Measurements from ENCODE around the gene TRPM3.

Gene TRPM3
- total RNA-seq = 0 to 0.65 (median 0.10) reads per million in 18 experiments

DNA sequence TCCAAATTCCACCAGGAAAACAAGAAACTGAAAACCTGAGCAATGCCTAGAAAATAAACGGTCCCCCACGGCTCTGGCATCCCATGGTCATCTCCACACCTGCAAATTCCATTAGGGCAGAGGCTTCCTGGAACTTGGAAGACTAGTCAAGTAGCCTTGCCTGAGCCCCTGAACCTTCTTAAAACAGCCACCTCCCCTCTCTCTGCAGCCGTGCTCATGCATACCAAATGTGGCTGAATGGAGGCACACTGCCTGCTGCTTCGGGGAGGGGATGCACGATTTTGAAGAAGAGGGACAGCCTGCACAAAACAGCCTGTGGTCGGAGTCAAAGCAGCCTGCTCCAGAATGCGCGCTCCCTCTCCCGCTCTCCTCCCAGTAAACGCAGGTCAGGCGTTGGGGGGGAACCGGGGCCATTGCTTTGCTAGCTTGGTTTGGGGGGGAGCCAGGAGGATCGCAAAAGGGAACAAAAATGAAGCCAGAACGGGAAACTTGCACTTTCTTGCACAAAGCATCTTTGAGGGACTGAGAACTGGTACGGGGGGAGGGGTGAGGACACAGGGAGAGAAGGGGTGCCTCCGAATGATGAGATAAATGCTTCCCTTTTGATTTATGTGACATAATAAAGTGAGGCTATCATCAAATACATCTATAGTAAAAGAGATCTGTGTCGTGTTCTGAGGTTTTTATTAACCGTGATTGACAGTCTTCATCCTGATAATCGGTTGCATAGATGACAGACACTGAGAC lies at the start of gene TRPM3:
Gene TRPM3, minus strand, starts transcription at position 347 of the 747 bp plus-strand sequence. Its CDS starts 267 bp downstream, at position 80.
- no peak for DNase-seq

DNA sequence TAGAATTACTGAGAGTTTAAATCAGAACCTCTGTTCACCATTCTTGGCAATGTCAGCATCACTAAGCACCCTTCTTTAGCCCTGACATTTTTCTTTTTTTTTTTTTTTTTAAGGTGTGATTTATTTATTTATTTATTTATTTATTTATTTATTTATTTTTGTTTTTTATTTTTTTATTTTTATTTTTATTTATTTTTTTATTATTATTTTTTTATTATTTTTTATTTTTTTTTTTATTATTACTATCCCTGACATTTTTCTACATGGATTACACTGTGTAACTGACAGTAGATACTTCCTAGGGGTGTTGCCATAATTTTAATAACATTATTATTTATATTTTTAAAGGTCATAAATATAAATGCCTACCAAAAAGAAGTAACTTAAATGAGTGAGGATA lies 47.0 kb upstream of the TRPM3 start:
- DNase-seq = no peak

DNA sequence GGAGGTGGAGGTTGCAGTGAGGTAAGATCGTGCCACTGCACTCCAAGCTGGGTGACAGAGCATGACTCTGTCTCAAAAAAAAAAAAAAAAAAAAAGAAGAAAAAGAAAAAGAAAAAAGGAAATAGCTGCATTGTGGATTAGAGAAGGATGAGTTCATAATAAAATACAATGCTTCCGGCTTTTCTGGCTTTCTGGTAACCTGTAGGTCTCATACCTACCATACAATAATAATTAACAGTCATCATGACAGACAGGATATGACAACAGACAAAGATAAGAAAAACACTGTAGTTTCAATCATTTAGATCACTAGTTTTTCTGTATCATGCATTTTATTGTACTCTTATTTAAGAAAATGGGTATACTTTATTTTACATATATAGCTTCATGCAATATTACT lies 40.7 kb upstream of the TRPM3 start:
- no peak for DNase-seq

DNA sequence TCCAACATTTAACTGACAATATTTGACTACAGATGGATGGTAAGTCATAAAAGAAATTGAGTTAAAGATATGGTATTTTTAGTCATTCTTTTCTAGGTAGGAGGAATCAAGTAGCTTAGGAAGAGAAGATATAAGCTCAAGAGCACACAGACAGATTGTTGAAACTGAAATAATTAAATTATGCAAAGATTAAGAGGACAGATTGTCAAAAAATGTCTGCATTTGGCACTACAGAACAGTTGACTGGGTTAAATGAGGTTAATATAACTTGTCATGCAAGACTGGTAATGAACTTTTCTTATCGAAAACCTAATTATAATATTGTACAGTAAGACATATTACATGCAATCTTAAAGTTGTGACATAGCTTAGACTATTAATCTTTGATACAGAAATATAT lies 36.3 kb upstream of the TRPM3 start:
- no peak for DNase-seq

DNA sequence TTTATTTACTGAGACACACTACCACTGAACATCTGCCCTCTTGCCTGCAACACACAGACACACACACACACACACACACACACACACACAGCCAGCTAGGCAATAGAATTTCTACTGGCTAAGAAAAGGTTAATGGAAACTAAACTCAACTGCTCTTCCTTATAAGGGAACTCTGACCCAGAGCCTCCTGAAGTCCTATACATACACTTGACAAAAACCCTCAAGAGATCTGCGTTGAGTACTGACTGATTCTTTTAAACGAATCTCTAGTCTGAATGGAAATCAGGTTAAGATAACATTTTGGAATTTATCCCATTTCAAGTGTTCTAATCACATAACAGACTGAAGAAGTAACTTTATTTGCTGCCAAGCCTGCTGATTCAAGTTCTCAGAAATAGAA lies 25.9 kb upstream of the TRPM3 start:
- DNase-seq = no peak

DNA sequence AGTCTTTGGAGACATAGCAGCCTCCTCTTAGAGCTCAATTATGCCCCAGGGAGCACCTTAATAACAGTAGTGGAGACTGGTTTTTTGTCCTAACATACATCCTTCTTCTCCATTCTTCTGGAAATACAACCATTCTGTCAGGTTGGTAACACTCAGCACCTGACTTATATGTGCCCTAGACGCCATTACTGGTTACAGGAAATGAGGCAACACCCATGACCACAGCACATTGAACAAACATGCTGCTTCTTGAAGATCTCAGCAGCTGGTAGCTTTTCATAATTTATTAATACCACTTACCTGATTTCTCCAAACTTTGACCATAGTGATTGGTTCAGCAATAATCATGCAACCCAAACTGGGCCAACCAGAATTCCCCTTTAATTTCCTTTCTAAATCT lies 25.1 kb upstream of the TRPM3 start:
- DNase-seq = no peak

DNA sequence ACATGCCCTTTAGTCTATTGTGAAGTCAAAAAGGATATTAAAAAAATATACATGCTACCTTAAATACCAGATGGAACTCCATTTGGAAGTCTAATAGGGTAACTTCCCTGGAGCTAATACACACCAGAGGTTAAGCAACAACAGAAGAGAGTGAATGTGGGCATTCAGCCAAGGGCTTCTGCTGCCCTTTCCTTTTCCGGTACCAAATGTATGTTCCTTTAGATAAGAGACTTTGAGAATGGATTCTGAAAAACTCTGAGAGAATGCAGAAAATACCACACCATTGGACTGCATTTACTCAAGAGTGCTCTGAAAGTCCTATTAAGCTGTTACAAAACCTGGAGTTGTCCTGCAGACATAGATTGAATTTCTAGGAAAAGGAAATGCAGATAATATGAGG lies 23.8 kb upstream of the TRPM3 start:
- DNase-seq = no peak

DNA sequence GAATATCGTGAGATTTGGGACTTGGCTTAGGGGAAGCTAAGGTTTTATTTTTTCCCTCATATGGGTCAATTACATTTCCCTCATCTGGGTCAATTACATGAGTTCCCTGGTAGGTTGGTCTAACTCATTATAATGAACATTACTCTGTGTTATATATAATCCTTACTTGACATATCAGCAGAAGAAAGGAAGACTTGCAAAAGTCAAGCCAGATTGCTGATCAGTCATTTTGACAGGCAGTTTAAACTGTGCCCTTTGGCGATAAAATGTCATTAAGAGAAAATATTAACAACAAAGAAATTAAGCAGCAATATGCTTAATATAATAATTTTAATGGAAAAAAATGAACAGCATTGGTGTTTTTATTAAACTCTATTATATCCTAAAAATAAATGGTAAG lies 23.1 kb upstream of the TRPM3 start:
- DNase-seq = no peak

DNA sequence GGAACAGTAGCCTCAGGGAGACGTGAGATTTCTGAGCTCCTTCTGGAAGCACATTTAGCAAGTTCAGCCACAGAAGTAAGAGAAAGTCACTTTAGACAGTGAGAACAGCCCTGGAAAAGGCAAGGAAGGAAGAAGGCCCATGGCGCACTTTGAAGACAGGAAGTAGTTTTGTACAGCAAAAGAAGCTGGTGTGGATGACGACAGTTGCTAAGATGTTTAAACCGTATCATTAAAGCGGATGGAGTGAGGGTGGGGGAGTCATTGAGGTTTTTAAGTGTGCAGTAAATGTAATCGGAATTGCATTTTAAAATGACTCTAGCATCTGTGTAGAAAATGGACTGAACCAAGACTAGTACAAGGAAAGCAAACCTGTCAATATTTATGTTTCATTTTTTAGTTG lies 15.3 kb upstream of the TRPM3 start:
- DNase-seq = no peak

DNA sequence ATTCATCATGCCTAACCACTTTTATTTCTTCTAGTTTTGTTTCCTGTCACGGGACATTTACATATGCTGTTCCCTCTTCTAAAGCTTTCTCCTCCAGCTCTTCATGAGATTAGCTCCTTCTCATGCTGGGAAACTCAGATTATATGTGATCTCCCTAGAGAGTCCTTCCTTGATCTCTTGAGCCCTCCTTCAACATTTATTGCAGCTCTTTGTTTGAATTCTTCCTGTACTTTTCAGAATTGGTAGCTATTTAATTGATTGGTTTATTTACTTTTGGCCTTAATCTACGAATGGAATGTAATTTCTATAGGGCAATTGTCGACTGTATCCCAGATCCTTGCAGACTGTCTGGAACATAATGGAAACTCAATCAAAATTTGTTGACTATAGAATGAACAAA lies 9.7 kb upstream of the TRPM3 start:
- DNase-seq = no peak

DNA sequence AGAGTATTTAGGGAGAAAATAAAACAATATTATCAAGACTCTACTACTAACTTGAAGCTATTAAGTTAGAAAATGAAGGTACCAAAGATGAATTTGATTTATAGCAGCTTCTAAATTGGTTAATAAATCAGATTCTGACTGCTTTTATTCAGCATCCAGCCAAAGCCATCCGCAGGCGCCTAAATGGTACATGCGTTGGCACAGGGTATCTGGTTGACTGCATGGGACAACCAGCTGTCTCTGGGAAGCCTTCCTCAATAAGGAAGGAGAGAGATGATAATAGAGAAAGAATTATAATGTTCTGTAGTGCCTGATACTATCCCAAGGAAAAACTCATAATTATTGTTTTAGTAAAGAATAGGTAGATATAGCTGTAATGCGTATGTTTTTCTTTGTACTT lies 9.1 kb upstream of the TRPM3 start:
- no peak for DNase-seq

DNA sequence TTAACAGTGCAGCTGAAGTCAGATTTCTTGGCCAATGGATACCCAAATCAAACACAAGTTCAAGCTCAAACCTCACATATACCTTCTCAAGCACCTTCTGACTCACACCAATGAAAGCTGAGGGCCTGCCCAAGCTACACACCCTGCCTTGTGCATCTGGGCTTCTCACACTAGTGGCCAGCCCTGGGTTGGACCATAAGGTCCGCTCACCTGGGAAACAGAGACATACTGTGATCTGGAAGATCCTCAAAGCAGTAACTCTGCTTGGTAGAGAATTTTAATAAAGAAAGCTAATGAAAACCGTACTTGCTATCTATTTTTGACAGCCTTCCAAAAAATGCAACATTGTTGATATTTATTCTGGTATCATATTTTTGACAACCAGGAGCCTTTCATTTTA lies 7.4 kb upstream of the TRPM3 start:
- DNase-seq = no peak

DNA sequence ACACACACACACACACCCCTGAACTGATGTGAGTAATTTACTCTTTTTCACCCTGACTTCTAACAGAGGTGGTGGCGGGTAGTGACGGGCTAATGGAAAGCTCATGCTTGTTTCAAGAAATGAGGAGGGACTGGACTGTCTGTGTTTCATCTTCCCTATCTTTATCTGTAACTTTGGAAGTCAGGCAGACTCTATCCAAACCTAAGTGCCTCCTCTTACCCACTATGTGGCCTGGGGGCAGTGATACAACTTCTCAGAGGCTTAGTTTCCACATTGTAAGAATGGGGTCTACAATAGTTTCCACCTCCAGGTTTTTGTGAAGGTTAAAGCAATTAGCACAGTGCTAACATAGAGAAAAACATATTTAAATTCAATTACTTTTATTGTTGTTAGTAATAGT lies 5.9 kb upstream of the TRPM3 start:
- DNase-seq = no peak

DNA sequence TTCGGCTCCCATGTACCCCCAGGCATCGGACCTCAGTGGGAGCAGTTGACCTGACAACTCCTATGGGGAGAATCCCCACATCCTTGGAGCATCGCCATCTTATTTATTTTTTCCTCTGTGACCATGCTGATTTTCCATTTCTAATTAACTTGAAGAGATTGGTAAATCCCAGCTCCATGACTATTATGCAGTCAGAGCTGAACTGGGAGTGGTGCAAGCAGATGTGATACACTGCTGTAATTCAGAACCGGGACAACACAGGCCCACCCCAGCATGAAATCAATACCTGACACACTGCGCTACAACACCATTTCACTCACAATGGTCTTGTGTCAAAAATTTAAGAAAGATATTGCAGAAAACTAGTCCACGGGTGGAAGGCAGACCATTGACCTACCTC lies 1.0 kb upstream of the TRPM3 start:
- no peak for DNase-seq

DNA sequence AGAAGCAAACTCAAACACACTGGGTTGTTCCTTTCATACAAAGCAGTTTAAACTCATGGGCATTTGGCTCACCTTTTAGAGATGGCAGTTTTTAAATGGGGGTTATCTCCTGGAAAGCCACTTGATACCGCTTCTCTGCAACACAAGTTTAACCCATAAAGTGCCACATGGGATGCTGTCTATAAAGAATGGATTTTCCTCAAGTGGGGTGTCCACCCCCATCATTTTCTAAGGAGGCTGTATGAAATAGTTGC lies 528 bp upstream of the TRPM3 start:
- DNase-seq = no peak

DNA sequence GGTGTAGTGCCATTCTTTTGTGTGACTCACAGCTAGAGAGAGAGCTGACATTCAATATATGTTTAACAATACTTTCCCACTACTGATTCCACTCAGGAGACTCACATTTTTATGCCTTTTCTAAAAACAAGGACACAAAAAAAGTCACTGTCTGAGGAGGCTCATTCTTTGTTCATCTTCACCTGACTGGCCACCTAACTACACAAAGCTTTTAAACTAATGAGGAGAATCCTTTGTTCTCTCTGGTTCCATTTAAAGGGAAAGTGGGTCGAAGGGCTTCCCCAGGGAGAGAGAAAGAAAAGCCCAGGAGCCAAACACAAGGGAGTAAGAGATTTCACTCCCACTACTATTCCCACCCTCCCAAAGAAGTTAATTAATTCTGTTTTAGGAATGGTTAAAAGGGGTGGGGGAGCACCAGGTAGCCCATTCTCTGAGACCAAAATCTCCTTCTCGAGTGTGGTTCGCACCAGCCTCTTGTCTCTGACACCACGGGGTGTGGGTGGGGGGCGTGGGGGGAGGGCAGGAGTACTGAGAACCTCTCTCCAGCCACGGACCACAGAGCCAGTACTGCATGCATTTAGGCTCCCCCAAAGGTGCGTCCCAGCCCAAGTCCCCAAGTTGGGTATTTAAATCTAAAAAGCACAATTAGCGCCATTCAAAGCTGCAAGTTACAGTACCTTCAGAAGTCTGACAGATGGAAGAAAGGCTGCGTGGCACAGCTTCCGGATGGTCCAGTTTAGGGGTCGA lies 747 bp downstream of the TRPM3 start:
- DNase-seq = no peak

DNA sequence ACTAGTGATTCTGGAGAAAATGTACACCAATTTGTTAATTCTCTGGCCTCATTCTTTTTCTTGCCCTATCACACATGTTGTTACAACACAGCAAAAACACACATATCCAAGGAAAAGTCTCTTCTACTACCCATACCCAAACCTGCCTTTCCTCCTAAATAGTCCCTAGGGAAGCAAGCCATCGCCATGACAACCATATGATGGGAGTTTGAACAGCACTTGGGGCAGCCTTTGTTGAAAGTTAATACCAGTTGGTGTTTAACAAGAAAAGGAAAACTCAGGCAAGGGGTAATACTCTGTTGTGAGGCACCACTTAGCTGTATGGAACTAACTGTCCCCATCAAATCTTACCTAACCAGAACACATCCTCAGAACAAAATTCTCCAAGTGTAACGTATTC lies 1.7 kb downstream of the TRPM3 start:
- DNase-seq = no peak

DNA sequence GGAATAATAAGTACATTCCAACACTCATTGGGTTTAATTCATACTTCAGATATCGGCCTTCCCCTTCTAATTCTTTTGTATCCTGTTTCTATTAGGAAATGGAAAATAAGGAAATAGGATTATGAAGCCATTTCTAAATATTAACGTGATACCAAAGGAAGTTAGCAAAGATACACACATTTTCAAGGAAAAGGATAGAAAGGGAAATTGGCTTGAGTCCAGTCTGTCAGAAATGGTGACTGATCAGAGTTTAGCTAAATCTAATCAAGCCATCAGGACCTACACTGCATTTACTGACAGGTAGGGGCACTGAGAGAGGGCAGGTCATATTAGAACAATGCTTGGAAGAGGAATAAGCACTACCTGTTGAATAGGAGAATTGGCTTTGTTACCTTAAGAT lies 3.1 kb downstream of the TRPM3 start:
- DNase-seq = no peak

DNA sequence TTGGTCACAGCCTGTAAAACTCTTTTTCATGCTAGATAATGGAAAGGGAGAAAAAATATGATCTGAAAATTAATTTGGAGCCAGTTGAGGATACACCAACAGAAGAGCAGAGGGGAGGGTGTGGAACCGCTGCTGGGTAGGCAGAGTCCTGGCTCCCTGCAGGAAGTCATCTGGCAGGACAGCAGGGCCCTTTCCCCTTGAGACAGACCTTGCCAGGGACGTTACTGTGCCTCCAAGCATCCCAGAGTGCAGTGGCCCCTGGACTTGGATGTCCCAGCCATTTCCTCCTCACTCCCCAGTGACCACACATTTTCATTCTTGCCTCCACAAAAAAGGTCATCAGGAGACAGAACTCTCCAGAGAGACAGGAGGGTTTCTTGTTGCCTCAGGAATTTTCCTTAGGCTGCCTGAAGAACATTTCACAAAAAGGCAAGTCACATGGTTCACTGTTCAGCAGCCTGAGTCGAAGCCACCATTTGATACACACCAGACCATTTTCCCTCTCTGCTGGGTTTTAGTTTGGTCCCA lies 5.9 kb downstream of the TRPM3 start:
- no peak for DNase-seq

DNA sequence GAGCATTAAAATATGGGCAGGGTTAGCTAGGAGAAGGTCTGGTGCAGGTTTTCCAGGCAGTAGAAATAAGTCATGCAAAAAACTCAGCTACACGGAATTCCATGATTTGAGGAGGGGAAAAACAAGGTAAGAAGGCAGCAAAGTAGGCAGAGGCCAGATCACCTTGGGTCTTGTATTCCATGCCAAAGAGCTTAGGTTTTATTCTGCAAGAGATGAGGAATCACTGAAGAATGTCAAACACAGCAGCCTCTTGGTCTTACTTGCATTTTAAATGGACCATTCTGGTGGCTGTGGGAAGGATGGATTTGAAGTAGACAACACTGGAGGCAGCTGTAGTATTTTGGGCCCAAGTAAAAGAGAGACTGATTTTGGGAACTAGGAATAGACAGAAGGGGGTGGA lies 8.6 kb downstream of the TRPM3 start:
- no peak for DNase-seq

DNA sequence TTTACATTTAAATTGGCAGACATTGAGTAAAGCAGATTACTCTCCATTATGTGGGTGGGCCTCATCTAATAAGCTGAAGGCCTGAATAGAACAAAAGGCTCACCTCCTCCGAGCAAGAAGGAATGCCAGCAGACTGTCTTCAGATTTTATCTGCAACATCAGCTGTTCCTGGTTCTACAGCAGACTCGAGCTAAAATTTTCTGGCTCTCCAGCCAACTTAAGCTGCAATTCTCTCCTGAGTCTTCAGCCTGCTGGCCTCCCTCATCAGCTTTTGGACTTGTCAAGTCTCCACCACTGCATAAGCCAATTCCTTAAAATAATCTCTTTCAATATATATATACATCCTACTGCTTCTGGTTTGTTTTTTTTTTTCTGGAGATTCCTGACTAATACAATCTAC lies 12.5 kb downstream of the TRPM3 start:
- DNase-seq = no peak

DNA sequence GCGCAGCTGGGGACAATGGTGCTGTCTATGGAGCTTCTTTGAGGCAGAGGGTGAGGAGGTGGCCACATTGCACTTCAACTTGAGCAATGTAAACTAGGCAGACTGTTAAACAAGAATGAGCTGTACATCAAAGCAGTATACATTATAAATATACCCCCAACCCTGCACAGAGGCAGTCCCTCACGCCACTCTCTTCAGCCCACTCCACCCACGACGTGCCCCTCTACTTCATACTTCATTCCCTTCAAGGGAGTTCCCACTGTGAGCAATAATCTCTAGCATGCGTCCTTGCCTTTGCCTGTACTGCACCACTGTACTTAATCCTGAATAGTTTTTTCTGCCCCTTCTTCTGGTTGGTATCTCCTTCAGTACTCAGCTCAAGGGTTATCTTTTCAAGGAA lies 14.4 kb downstream of the TRPM3 start:
- DNase-seq = no peak

DNA sequence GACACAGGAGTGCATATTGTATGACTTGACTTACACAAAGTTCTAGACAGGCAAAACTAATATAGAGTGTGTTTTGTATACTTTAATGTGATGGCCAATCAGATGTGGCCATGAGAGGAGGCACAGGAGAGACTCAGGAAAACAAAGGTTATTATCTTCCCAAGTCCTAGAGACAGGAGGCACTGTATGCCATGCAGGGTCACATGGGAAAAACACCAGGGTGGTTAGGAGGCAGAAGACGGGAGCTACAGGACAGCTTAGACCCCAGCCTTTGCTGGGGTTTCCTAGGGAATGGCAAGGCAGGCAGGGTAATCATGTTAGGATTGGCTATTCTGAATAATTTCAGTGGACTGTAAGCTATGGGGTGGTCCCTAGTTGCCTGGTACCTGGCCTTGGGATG lies 16.2 kb downstream of the TRPM3 start:
- DNase-seq = no peak

DNA sequence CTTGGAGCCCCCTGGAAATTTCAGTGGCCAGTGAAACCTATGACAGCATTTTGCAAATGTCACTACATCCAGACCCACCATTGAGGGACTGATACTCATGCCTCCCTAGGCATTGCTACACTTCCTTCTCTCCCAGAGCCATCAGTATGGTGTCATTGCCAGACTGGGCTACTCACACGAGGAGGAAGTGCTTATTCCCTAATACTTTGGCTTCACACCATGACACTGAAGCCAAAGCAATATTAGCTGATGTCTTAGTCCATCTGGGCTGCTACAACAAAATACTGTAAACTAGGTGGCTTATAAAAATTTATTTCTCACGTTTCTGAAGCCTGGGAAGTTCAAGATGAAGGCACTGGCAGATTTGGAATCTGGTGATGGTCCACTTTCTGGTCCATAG lies 22.6 kb downstream of the TRPM3 start:
- DNase-seq = no peak

DNA sequence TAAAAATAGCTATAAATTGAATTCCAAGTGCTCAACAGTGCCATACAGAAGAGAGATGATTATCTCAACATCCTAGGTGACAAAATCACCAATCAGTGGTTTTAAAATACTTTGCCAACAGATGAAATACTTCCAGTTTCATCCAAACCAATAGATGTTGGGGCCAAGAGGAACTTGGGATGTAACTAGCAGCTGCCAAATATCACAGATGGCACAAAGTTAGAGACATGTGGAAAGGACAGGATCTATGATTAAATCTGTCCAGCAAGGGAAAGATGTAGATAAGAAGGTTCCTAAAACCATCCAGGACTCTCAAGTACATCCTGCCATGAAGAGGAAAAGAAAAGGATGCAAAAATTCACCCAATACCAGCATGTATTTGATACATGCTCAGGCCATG lies 23.8 kb downstream of the TRPM3 start:
- DNase-seq = no peak

Measured in inflammatory macrophage (primary cell).